T-cell (primary cell): ENCODE results near the gene OSTF1. TPM values are rescaled to one million over a fixed set of nuclear protein-coding genes. Genes with fewer than 3 reads are reported as not detected.

Source experiments
- ATAC-seq, 4 experiments: fragments of 200-7000 bp in 3 of 4; fragments of 150-1000 bp in 1 of 4; cut with Tn5 transposase; replicated peaks in 1 of 4; 1 replicate in 3 of 4; 2 replicates in 1 of 4; pipeline ENCODE4 v1.10.0; 2021; ENCODE audit warnings: moderate library complexity in 3 of 4, mild to moderate bottlenecking in 2 of 4, moderate number of reproducible peaks in 1 of 4
- CTCF ChIA-PET, 2 donors: fragments of 300-600 bp; sonication (Branson Sonifier 250); formaldehyde crosslinking; loops; one replicate each; lab custom pipeline; 2022; ENCODE audit warnings: antibody characterized with exemption in 2 of 2; lab: Charles Lee
- POLR2A ChIA-PET, 2 donors: fragments of 300-600 bp; sonication (Branson Sonifier 250); formaldehyde crosslinking; loops; one replicate each; lab custom pipeline; 2022; ENCODE audit warnings: antibody characterized with exemption in 2 of 2; lab: Charles Lee
- DNase-seq, 35 experiments: peaks; one replicate each; pipeline versions ENCODE4 v3.0.0 to v3.0.0-alpha.2; 2013 to 2023
- H3K27ac ChIP-seq: one replicate; pipeline ENCODE4 v1.5.1; 2013; ENCODE audit warnings: low read length
- H3K27me3 ChIP-seq, 2 experiments: replicated peaks in 1 of 2; 1 replicate in 1 of 2; 2 replicates in 1 of 2; pipeline versions ENCODE4 v1.6.1 to v1.7.0; 2013; ENCODE audit warnings: low read length in 1 of 2, mixed read lengths in 1 of 2; ENCODE audit not compliant: control insufficient read depth in 2 of 2, insufficient read depth in 2 of 2; ENCODE audit errors: extremely low read depth in 1 of 2
- H3K36me3 ChIP-seq, 2 donors: 1 replicate in 1 of 2; 2 replicates in 1 of 2; pipeline versions ENCODE4 v1.6.1 to v1.7.0; 2013; ENCODE audit warnings: low read length in 1 of 2; ENCODE audit not compliant: control insufficient read depth in 2 of 2, insufficient read depth in 1 of 2; ENCODE audit errors: extremely low read depth in 1 of 2
- H3K4me1 ChIP-seq, 2 experiments: 1 replicate in 1 of 2; 2 replicates in 1 of 2; pipeline versions ENCODE4 v1.6.1 to v1.7.0; 2013; ENCODE audit warnings: low read length in 2 of 2, mixed read lengths in 1 of 2; ENCODE audit not compliant: insufficient read depth in 2 of 2, control insufficient read depth in 1 of 2; ENCODE audit errors: extremely low read depth in 1 of 2
- H3K4me3 ChIP-seq, 2 donors: 1 replicate in 1 of 2; 2 replicates in 1 of 2; pipeline versions ENCODE4 v1.5.1 to v1.7.0; 2013; ENCODE audit warnings: mild to moderate bottlenecking in 2 of 2, low read length in 1 of 2, moderate library complexity in 1 of 2; ENCODE audit not compliant: control insufficient read depth in 1 of 2; ENCODE audit errors: extremely low read depth in 1 of 2
- H3K9me3 ChIP-seq: 2 replicates; pipeline ENCODE4 v1.7.0; 2013
- H3K27ac Mint-ChIP-seq, 2 donors: one replicate each; pipeline ENCODE4 v1.8.0; 2020 to 2021; ENCODE audit warnings: mild to moderate bottlenecking in 2 of 2, mixed read lengths in 2 of 2
- H3K27me3 Mint-ChIP-seq, 2 donors: one replicate each; pipeline ENCODE4 v1.8.0; 2021 to 2022; ENCODE audit warnings: mixed read lengths in 2 of 2
- H3K36me3 Mint-ChIP-seq: one replicate; pipeline ENCODE4 v1.8.0; 2021; ENCODE audit warnings: mixed read lengths
- H3K4me1 Mint-ChIP-seq, 3 donors: one replicate each; pipeline ENCODE4 v1.8.0; 2020 to 2022; ENCODE audit warnings: mixed read lengths in 3 of 3, mild to moderate bottlenecking in 1 of 3
- H3K4me3 Mint-ChIP-seq, 3 donors: one replicate each; pipeline ENCODE4 v1.8.0; 2020 to 2022; ENCODE audit warnings: mild to moderate bottlenecking in 3 of 3, mixed read lengths in 3 of 3, moderate library complexity in 3 of 3
- H3K9me3 Mint-ChIP-seq, 3 donors: one replicate each; pipeline ENCODE4 v1.8.0; 2020 to 2022; ENCODE audit warnings: mixed read lengths in 3 of 3
- WGBS: methylation state at CpG from one replicate; pipeline ENCODE4 v1.1.5; 2013; ENCODE audit warnings: missing lambda C conversion rate; ENCODE audit not compliant: insufficient coverage; 5-methylcytosine and 5-hydroxymethylcytosine counted together
- total RNA-seq, 35 experiments: library from RNA in 6 of 35; stranded (reverse) in 6 of 35; fragments of 120-200 nt in 1 of 35; gene quantifications; one replicate each; pipeline versions ENCODE4 v1.2.1 to v1.2.4 and lab custom pipeline; 2013 to 2026

Gene OSTF1
- total RNA-seq, 5 donors from 2014 or later (not counting 1 experiment from before 2014, with no cell fraction given) = 46.6 to 73.9 (median 58.3) TPM

- H3K4me3 ChIP-seq = no peak overlapping the region
- Mint-ChIP-seq H3K9me3 (no peaks in the 10 kb centered on the region), H3K27me3 (no peaks in the 10 kb centered on the region), H3K4me3 (no peak overlapping the region), H3K27ac (no peak overlapping the region), H3K36me3 (peaks cover 36% of the 10 kb centered on the region), H3K4me1 (peaks cover 2 to 9% (median 8%) of the 10 kb centered on the region in 3 donors)
- ChIA-PET CTCF (interaction anchor here in 1 of 2 donors (1.0 kb wide), 1 partner anchor 58 kb away, joined by 3 read pairs; no protein-coding TSS in a partner anchor), POLR2A (no interaction called here)
- no CpG with 5 or more reads among the region's 2 CpGs for WGBS
- H3K9me3 ChIP-seq = no peaks in the 10 kb centered on the region
- no peaks in the 10 kb centered on the region for H3K27me3 ChIP-seq
- H3K36me3 ChIP-seq = peaks cover 12 to 57% of the 10 kb centered on the region in 2 donors
- ATAC-seq = no peak
- no peak overlapping the region for H3K27ac ChIP-seq
- no peaks in the 10 kb centered on the region for H3K4me1 ChIP-seq
- no peak for DNase-seq
Measured at GRCh38 chr9:75065510-75065909, 22.8 kb upstream of the OSTF1 start.

DNA sequence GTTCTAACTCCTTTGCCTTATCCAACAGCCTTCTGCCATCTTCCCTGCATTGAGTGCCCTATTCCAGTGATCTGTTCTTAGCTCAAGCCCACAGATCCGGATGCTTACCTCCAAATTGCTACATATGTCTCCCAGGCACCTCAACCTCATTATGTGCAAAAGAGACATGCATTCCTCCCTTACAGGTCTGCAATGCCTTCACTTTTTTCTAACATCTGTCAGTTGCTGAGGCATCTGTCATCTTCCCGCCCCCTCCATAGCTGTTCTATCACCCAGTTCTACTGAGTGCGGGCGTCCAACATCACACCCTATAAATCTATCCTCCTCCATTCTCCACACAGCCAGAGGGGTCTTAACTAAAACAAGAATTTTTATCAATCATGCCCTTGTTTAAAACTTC, 20.4 kb upstream of the OSTF1 start:
- H3K27me3 Mint-ChIP-seq = no peaks in the 10 kb centered on the region
- ChIA-PET POLR2A (no interaction called here), CTCF (interaction anchor here (0.5 to 1.2 kb wide), 3 partner anchors 174 to 293 kb away, joined by 3 read pairs; no protein-coding TSS in a partner anchor)
- H3K36me3 ChIP-seq = peaks cover 12 to 50% of the 10 kb centered on the region in 2 donors
- ATAC-seq = no peak
- H3K4me1 Mint-ChIP-seq = peaks cover 19 to 25% (median 23%) of the 10 kb centered on the region in 3 donors
- no peak overlapping the region for H3K27ac ChIP-seq
- H3K4me1 ChIP-seq = peaks cover 5 to 7% of the 10 kb centered on the region in 2 experiments
- no peaks in the 10 kb centered on the region for H3K9me3 Mint-ChIP-seq
- H3K4me3 Mint-ChIP-seq = no peak overlapping the region
- 83% methylated on average over 4 of the region's 4 CpGs for WGBS
- DNase-seq = no peak
- H3K4me3 ChIP-seq = no peak overlapping the region
- H3K36me3 Mint-ChIP-seq = peaks cover 41% of the 10 kb centered on the region
- no peak overlapping the region for H3K27ac Mint-ChIP-seq
- H3K9me3 ChIP-seq = no peaks in the 10 kb centered on the region
- H3K27me3 ChIP-seq = no peaks in the 10 kb centered on the region

- H3K4me1 ChIP-seq = peaks cover 5 to 7% of the 10 kb centered on the region in 2 experiments
- WGBS = no CpG with 5 or more reads among the region's 2 CpGs
- H3K9me3 ChIP-seq = no peaks in the 10 kb centered on the region
- Mint-ChIP-seq H3K4me3 (no peak overlapping the region), H3K36me3 (peaks cover 48% of the 10 kb centered on the region), H3K9me3 (no peaks in the 10 kb centered on the region), H3K27ac (no peak overlapping the region), H3K27me3 (no peaks in the 10 kb centered on the region), H3K4me1 (peaks cover 20 to 27% (median 23%) of the 10 kb centered on the region in 3 donors)
- no peak for ATAC-seq
- no peak for DNase-seq
- peaks cover 14 to 52% of the 10 kb centered on the region in 2 donors for H3K36me3 ChIP-seq
- no peak overlapping the region for H3K4me3 ChIP-seq
- ChIA-PET CTCF (interaction anchor here in 1 of 2 donors (1.0 kb wide), 1 partner anchor 113 kb away, joined by 3 read pairs; no protein-coding TSS in a partner anchor), POLR2A (interaction anchor here in 1 of 2 donors (0.7 kb wide), 1 partner anchor 292 kb away, joined by 3 read pairs; no protein-coding TSS in a partner anchor)
- H3K27me3 ChIP-seq = no peaks in the 10 kb centered on the region
- no peak overlapping the region for H3K27ac ChIP-seq
Measured at GRCh38 chr9:75069171-75069570, 19.1 kb upstream of the OSTF1 start.

- ATAC-seq (peak; percentile 93 to 97 (median 94)), DNase-seq (peak in 34 of 35 experiments; percentile 12 to 63 (median 44))
- no peak overlapping the region for H3K4me3 ChIP-seq
- 72% methylated on average over 2 of the region's 5 CpGs for WGBS
- H3K27ac Mint-ChIP-seq = peak overlapping the region; percentile 76 to 81
- no peaks in the 10 kb centered on the region for H3K9me3 ChIP-seq
- H3K4me1 Mint-ChIP-seq = peaks cover 20 to 29% (median 23%) of the 10 kb centered on the region in 3 donors
- no peaks in the 10 kb centered on the region for H3K9me3 Mint-ChIP-seq
- no peak overlapping the region for H3K27ac ChIP-seq
- no peak overlapping the region for H3K4me3 Mint-ChIP-seq
- peaks cover 14 to 49% of the 10 kb centered on the region in 2 donors for H3K36me3 ChIP-seq
- H3K4me1 ChIP-seq = peaks cover 5 to 7% of the 10 kb centered on the region in 2 experiments
- H3K27me3 ChIP-seq = no peaks in the 10 kb centered on the region
- ChIA-PET POLR2A (interaction anchor here in 1 of 2 donors (1.0 kb wide), 1 partner anchor 14 kb away, joined by 3 read pairs; no protein-coding TSS in a partner anchor), CTCF (interaction anchor here in 1 of 2 donors (0.7 kb wide), 1 partner anchor 46 kb away, joined by 3 read pairs; no protein-coding TSS in a partner anchor)
- H3K27me3 Mint-ChIP-seq = no peaks in the 10 kb centered on the region
- peaks cover 45% of the 10 kb centered on the region for H3K36me3 Mint-ChIP-seq
Measured at GRCh38 chr9:75071530-75072122, 16.7 kb upstream of the OSTF1 start.

DNA sequence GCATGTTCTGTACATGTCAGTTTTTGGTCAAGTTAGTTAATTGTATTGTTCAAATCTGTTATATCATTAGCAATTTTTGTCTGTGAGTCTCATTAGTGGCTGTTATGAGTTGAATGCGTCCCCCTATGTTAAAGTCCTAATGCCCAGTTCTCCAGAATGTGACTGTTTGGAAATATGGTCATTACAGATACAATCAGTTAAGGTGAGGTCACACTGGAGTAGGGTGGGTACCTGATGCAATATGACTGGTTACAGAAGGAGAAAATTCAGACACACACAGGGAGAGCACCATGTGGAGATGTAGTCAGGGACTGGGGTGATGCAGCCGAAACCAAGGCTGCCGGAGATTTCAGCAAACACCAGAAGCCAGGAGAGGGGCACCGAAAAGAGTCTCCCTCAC, 15.4 kb upstream of the OSTF1 start:
- Mint-ChIP-seq H3K36me3 (peaks cover 40% of the 10 kb centered on the region), H3K9me3 (no peaks in the 10 kb centered on the region), H3K27ac (peak overlapping the region; percentile 25 to 46), H3K27me3 (no peaks in the 10 kb centered on the region), H3K4me3 (no peak overlapping the region), H3K4me1 (peaks cover 22 to 32% (median 28%) of the 10 kb centered on the region in 3 donors)
- no peak for ATAC-seq
- Histone ChIP-seq H3K27me3 (no peaks in the 10 kb centered on the region), H3K4me1 (peaks cover 5 to 7% of the 10 kb centered on the region in 2 experiments), H3K4me3 (no peak overlapping the region), H3K27ac (no peak overlapping the region), H3K9me3 (no peaks in the 10 kb centered on the region), H3K36me3 (peaks cover 11 to 40% of the 10 kb centered on the region in 2 donors)
- 100% methylated on average over 1 of the region's 4 CpGs for WGBS
- CTCF ChIA-PET = no interaction called here
- no peak for DNase-seq
- POLR2A ChIA-PET = no interaction called here

- Mint-ChIP-seq H3K9me3 (no peaks in the 10 kb centered on the region), H3K4me1 (peaks cover 45 to 51% (median 47%) of the 10 kb centered on the region in 3 donors), H3K36me3 (peaks cover 36% of the 10 kb centered on the region), H3K27me3 (no peaks in the 10 kb centered on the region), H3K27ac (peak overlapping the region in 1 of 2 donors; percentile 16), H3K4me3 (no peak overlapping the region)
- H3K4me3 ChIP-seq = no peak overlapping the region
- ATAC-seq (no peak), DNase-seq (no peak)
- CTCF ChIA-PET = no interaction called here
- H3K27ac ChIP-seq = no peak overlapping the region
- H3K4me1 ChIP-seq = peaks cover 18 to 27% of the 10 kb centered on the region in 2 experiments
- H3K9me3 ChIP-seq = no peaks in the 10 kb centered on the region
- H3K27me3 ChIP-seq = no peaks in the 10 kb centered on the region
- POLR2A ChIA-PET = interaction anchor here in 1 of 2 donors (1.5 kb wide), 1 partner anchor 304 kb away, joined by 3 read pairs; no protein-coding TSS in a partner anchor
- WGBS = no CpG with 5 or more reads among the region's 2 CpGs
- peaks cover 9 to 41% of the 10 kb centered on the region in 2 donors for H3K36me3 ChIP-seq
Measured at GRCh38 chr9:75081632-75082031, 6.7 kb upstream of the OSTF1 start.
